ENCODE data around the gene ROPN1L.
"Not testable (repeated sequence)": the region's sequence is repeated elsewhere in the genome, so short reads cannot be mapped to it uniquely, and the experiment has no call there.

Gene ROPN1L

GRCh38 chr5:10478436-10478835 lies 36.8 kb downstream of the ROPN1L start:
- DNase-seq (ENCODE audit: low read depth, low spot score) = no peak

DNA sequence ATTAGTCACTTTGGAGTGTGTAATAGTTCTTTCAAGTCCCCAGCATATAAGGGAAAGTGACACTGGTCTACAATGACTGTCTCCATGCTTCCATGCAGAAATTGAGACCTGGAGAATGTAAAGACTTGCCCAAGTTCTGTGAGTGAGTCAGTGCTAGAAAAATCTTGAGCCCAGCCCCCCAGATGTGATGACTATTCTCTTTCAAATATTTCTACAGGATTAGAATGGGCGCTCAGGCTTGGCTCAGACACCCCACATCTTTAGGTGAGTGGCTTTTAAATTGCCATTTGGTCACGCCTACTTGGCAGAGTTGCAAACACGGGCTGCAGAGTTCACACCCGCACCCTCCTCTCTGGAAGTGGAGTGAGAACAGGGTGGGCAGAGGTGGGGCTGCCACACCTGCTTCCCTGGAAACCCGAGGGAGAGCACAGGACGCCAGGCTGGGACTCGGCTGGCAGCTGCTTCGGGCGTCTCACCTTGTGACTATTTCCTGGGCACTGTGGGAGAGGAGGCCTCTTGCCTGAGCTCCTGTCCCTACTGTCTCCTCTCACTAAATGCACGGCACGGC lies 37.6 kb downstream of the ROPN1L start:
- DNase-seq (ENCODE audit: low read depth, low spot score) = no peak

GRCh38 chr5:10480237-10480985 lies 38.7 kb downstream of the ROPN1L start:
- DNase-seq (ENCODE audit: low read depth, low spot score) = peak; percentile 40

DNA sequence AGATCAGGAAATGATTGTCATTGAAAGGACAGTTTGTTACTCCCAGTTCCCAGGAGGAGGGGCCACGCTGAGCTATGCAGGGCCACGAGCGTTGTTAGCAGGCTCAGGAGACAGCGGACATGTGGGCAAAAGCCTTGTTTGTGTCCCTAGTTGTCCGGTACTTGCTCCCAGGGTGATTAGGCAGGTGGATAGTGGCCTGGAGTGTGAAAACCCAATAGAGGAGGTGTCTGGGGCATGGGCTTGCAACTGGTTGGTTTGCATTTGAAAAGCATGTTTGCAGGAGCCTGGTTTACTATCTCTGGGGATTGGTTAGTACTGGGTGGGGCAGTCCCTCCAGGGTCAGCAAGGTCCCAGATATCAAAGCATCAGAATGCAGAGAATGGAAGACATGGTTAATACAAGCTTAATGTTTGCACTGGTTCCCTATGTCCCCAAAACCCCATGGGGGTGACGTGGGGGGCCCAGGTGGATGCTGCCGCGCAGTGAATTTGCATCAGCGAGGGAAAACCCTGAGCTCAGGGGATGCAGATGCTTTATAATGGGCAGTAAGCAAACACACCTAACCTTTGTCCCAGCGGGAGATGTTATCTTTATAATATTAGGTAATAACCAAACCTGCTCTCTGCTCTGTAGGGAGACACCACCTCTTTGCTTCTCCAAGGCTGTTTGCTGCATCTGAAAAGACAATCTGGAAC lies 39.7 kb downstream of the ROPN1L start:
- DNase-seq (ENCODE audit: low read depth, low spot score) = peak; percentile 90

DNA sequence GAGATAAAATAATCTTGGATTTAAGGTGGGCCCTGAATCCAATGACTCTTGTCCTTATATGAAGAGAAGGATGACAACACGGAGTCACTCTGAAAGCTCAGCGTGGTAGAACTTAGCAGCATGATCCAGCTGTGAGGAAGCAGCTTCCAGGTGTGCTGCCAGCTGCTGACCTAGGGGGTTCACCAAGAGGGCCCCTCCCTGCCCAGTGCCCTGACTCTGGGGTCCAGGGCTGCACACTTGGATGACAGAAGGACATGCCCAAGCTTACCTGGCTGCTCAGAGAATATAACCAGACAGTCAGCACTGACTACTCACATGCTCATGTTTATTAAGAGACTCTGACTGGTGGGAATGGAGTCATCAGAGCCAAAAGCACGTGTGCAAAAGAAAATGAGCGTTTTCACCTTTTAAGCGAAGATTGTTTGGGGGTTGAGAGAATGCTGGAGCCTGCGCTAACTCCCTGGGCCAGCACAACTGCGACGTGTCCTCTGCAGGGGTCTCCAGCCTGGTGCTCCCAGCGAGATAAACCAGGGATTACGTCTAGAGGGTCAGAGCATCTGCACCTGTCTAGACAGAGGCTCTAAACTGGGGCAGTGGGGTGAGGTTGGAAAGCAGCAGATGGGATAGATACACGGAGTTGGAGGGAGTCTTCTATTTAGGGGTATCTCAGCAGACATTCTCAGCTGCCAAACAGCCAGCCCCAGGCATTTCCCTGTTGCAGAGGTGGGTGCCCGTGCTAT lies 41.3 kb downstream of the ROPN1L start:
- DNase-seq (ENCODE audit: low read depth, low spot score) = no peak

DNA sequence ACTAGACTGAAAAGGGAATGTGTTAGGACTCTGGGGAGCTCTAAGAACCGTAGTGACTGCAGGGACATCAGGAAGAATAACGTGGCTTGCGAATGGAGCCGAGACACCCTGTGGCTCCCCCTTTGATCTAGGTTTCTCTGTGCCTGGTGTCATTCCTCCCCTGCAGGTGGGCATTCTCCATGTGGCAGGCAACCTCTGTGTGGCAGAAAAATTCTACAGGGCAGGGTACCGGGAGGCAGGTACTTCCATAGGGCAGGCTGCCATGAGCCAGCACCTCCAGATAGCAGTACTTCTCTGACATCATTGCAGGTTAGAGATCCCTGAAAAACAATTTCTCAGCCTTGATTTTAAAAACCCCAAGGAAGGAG lies 43.1 kb downstream of the ROPN1L start:
- DNase-seq (ENCODE audit: low read depth, low spot score) = no peak

- peak; percentile 87 for DNase-seq (ENCODE audit: low read depth, low spot score)
These were observed 43.6 kb downstream of the ROPN1L start for GRCh38 chr5:10485142-10485795.

DNA sequence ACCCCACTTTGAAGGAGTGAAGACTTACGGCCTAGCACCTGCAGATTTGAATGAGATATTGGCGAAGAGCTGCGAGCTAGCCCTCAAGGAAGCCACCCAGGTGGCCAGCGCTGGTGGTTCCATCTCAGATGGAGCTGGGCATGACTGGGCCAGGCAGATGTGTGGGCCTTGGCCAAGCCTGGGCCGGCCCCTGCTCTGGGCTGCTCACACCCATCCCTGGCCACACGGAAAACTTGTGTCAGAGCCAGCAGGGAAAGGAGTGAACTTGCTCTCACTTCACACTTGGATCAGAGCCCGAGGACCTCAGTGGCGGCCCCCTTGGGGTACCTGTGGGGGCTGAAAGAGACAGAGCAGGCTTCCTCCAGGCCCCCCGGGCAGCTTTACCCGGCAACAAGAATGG lies 44.2 kb downstream of the ROPN1L start:
- DNase-seq (ENCODE audit: low read depth, low spot score) = no peak

DNA sequence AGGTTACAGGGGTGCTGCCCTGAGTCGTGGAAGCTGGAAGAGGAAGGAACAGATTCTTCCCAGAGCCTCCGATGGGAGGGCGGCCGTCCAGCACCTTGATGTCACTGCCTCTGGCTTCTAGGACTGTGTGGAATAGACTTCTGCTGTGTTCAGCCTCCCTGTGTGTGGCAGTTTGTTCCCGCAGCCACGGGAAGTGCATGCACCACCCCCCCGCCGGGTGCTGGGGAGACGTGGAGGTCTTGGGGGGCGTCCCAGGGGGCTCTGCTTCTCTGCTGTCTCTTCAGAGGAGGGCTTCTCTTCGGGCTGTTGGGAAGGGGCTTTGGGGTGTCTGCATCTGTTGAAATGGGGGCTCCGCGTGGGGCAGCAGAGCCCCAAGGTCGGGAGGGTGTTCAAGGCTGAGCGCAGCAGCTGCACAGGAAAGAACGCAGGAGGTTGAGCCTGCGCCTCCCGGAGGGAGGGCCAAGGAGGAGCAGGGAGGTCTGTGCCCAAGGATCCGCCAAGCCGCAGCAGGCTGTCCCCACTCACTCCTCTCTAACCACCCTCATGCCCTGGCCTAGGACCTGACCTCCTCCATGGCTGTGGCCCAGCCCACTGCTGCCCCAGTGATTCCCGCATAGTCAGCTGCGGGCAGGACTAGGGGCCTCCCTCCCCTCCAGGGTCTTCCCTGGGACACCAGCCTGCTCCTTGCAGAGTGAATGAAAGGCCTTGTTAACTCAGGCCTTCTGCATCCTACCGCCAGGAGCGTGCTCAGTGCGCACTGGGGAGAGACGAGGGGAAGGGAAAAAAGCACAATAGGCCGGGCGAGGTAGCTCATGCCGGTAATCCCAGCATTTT lies 45.0 kb downstream of the ROPN1L start:
- peak; percentile 48 for DNase-seq (ENCODE audit: low read depth, low spot score)

DNA sequence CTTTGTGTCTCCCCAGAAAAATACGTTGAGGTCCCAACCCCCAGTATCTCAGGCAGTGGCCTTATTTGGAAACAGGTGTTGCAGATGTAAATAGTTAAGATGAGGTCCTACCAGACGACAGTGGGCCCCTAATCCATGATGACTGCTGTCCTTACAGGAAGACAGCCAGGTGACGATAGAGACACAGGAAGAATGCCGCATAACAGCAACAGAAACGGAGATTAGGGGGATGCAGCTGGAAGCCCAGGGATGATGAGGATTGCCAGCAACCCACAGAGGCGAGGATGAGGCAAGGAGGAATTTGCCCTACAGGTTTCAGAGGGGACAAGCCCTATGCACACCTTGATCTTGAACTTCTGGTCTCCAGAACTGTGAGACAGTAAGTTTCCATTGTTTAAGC lies 46.5 kb downstream of the ROPN1L start:
- no peak for DNase-seq (ENCODE audit: low read depth, low spot score)

GRCh38 chr5:10489810-10490426 lies 48.2 kb downstream of the ROPN1L start:
- DNase-seq (ENCODE audit: low read depth, low spot score) = no peak

GRCh38 chr5:10490927-10491672 lies 49.4 kb downstream of the ROPN1L start:
- DNase-seq (ENCODE audit: low read depth, low spot score) = no peak

DNA sequence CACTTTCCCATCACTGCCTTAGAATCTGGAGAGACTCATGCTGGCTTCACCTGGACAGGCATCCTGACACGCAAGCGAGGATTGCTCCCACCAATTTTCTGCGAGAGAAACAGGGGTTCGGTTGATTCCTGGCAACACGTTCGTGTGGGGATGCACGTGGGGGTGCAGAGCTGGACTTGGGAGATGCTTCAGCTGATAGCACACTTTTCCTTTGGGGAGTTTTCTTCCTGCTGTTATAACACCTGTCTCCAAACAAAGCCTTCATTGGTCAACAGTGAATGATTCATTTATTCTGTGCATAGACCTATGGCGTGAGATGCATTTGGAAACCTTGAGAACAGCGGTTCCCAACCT lies 50.0 kb downstream of the ROPN1L start:
- DNase-seq (ENCODE audit: low read depth, low spot score) = no peak

- no peak for DNase-seq (ENCODE audit: low read depth, low spot score)
These were observed 52.2 kb downstream of the ROPN1L start for GRCh38 chr5:10493884-10494283.

DNA sequence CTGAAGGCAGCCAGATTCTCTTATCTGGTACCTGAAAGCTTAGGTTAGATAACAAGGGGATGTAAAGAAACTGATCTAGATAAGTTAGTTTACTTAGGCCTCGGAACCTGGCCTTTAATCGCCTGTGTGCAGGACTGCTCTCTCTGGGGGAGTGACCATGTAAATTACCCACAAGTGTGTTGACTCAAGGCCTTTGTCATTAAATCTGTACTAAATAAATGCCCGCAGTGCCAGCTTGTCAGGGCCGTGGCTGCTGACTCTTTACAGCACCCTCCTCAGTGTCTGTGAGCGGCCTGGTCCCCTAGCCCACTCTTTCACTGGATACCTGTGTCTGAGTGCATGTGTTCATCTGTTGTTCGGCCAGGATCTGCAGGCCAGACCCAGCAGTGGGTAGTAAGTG lies 52.8 kb downstream of the ROPN1L start:
- not testable (repeated sequence) for DNase-seq (ENCODE audit: low read depth, low spot score)

DNA sequence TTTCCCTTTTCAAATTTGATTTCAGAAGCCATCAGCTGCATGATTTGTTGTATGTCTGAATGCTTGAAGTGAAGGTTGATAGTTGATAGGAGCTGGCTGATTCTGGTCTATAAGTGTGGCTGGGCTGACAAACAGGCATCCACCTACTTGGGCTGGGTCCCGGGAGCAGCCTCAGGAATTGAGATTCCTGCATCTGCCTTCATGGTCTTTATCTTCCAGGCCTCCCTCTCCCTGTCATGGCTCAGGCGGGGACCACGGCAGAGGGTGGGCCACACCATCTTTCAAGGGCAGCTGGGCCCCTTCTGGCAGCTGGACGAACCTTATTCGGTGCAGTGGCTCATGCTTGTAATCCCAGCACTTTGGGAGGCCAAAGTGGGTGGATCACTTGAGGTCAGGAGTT lies 55.9 kb downstream of the ROPN1L start:
- DNase-seq (ENCODE audit: low read depth, low spot score) = no peak

DNA sequence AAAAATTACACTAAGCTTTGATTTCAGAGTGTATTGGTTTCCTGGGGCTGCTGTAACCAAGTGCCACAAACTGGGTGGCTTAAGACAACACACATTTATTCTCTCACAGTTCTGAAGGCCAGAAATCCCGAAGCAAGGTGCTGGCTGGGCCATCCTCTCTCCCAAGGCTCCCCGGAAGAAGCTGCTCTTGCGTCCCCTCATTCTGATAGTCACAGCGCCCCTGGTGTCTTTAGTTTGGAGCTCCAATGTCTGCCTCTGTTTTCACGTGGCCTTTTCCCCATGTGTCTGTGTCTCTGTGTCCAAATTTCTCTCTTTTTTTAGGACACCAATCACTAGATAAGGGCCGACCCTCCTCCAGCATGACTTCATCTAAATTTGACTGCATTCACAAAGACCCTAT lies 56.7 kb downstream of the ROPN1L start:
- DNase-seq (ENCODE audit: low read depth, low spot score) = no peak

- no peak for DNase-seq (ENCODE audit: low read depth, low spot score)
These were observed 57.4 kb downstream of the ROPN1L start for GRCh38 chr5:10499066-10499465.

GRCh38 chr5:10499776-10500175 lies 58.1 kb downstream of the ROPN1L start:
- DNase-seq (ENCODE audit: low read depth, low spot score) = no peak

DNA sequence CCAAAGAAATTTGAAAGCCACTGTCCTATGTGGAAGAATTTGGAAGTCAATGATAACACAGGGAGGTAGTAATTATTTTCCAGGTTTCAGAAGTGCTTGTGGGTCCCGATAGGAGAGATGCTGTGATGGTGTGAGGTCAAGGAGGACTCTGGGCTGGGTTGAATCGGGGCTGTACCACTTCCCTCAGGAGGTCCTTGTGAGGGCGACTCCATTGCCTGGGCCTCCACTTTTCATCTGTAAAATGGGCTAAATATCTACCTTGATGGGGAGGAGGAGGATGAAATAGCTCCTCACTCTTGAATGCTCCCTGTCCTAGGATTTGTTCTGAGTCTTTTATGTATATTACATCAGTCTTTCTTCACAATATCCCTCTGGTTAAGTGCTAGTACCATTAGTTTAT lies 59.0 kb downstream of the ROPN1L start:
- no peak for DNase-seq (ENCODE audit: low read depth, low spot score)

Measured in ELF-1 (cell line).